HEK293 (cell line): ENCODE measurements around the gene CSGALNACT2.
"Not testable (repeated sequence)": the region's sequence is repeated elsewhere in the genome, so short reads cannot be mapped to it uniquely, and the experiment has no call there.

Experiments
- GLI4 ChIP-seq: fragments of 450-650 bp; formaldehyde crosslinking; IDR thresholded peaks from 2 replicates; pipeline ENCODE4 v1.5.1; 2016; ENCODE audit warnings: missing biosample characterization, missing genetic modification characterization
- SCRT2 ChIP-seq: fragments of 450-650 bp; formaldehyde crosslinking; IDR thresholded peaks from 2 replicates; pipeline ENCODE4 v1.5.1; 2016; ENCODE audit warnings: missing biosample characterization, missing genetic modification characterization
- YY1 ChIP-seq: fragments of 450-650 bp; formaldehyde crosslinking; IDR thresholded peaks from 2 replicates; pipeline ENCODE4 v1.5.1; 2018; ENCODE audit warnings: missing biosample characterization, missing genetic modification characterization
- ZNF654 ChIP-seq: fragments of 450-650 bp; formaldehyde crosslinking; IDR thresholded peaks from 2 replicates; pipeline ENCODE4 v1.5.1; 2016; ENCODE audit warnings: low read depth, missing biosample characterization, missing genetic modification characterization
- TF ChIP-seq, protein P1 (sequence below): fragments of 450-650 bp; formaldehyde crosslinking; IDR thresholded peaks from 2 replicates; pipeline ENCODE4 v1.5.1; 2016; ENCODE audit warnings: missing biosample characterization, missing genetic modification characterization
- TF ChIP-seq, protein P2 (sequence below): fragments of 450-650 bp; formaldehyde crosslinking; IDR thresholded peaks from 2 replicates; pipeline ENCODE4 v1.5.1; 2017; ENCODE audit warnings: missing biosample characterization, mild to moderate bottlenecking, missing genetic modification characterization, moderate library complexity

DNA sequence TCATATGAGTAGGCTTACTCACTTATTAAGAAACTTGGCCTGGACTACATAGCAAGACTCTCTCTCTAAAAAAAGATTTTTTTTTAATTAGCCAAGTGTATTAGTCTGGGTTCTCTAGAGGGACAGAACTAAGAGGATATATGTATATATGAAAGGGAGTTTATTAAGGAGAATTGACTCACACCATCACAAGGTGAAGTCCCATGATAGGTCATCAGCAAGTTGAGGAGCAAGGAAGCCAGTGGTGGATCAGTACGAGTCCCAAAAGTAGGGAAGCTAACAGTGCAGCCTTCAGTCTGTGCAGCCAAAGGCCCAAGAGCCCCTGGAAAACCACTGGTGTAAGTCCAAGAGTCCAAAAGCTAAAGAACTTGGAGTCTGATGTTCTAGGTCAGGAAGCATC lies 7.7 kb downstream of the CSGALNACT2 start:
- TF ChIP-seq, protein P1, sequence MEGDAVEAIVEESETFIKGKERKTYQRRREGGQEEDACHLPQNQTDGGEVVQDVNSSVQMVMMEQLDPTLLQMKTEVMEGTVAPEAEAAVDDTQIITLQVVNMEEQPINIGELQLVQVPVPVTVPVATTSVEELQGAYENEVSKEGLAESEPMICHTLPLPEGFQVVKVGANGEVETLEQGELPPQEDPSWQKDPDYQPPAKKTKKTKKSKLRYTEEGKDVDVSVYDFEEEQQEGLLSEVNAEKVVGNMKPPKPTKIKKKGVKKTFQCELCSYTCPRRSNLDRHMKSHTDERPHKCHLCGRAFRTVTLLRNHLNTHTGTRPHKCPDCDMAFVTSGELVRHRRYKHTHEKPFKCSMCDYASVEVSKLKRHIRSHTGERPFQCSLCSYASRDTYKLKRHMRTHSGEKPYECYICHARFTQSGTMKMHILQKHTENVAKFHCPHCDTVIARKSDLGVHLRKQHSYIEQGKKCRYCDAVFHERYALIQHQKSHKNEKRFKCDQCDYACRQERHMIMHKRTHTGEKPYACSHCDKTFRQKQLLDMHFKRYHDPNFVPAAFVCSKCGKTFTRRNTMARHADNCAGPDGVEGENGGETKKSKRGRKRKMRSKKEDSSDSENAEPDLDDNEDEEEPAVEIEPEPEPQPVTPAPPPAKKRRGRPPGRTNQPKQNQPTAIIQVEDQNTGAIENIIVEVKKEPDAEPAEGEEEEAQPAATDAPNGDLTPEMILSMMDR (tag by site-specific recombination) = not testable (repeated sequence)
- TF ChIP-seq SCRT2 (tag by site-specific recombination); YY1 (tag by site-specific recombination); GLI4; ZNF654 (tag by site-specific recombination): not testable (repeated sequence)
- TF ChIP-seq, protein P2, sequence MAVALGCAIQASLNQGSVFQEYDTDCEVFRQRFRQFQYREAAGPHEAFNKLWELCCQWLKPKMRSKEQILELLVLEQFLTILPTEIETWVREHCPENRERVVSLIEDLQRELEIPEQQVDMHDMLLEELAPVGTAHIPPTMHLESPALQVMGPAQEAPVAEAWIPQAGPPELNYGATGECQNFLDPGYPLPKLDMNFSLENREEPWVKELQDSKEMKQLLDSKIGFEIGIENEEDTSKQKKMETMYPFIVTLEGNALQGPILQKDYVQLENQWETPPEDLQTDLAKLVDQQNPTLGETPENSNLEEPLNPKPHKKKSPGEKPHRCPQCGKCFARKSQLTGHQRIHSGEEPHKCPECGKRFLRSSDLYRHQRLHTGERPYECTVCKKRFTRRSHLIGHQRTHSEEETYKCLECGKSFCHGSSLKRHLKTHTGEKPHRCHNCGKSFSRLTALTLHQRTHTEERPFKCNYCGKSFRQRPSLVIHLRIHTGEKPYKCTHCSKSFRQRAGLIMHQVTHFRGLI (tag by site-specific recombination) = not testable (repeated sequence)
